ENCODE results near the gene CCDC88A.
"Not testable (repeated sequence)": the region's sequence is repeated elsewhere in the genome, so short reads cannot be mapped to it uniquely, and the experiment has no call there.

CCDC88A gene

DNA sequence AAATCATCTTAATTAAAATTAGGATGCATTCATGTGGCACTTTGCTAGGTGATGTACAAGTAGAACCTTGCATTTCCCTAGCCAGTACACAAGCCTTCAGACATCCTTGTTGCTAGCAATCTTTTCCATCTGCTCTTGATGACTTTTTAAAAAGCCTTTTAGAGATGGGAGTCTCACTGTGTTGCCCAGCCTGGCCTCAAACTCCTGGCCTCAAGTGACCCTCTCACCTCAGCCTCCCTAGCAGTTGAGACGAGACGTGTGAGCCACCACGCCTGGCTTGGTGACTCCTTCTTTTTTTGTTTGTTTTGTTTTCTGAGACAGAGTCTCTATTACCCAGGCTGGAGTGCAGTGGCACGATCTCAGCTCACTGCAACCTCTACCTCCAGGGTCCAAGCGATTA is 1.7 kb upstream of the CCDC88A start:
- DNase-seq (ENCODE audit: low read depth), result no peak

DNA sequence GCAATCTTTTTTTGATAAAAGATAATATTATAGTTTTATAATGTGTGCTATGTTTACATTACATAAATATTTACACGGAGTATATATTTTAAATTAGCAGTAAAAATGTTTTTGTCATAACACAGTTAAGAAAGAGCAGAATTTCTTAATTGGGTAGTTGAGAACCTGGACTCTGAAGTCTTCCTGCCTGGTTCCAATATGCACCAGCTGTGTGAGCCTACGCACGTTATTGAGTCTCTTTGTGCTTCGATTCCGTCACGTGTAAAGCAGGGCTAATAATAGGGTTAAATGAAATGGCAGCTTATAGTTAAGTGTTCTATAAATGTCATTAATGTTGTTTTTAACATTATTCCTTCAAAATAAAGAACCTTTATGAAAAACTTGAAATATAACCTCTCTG is 1.2 kb upstream of the CCDC88A start:
- no peak for DNase-seq (ENCODE audit: low read depth)

DNA sequence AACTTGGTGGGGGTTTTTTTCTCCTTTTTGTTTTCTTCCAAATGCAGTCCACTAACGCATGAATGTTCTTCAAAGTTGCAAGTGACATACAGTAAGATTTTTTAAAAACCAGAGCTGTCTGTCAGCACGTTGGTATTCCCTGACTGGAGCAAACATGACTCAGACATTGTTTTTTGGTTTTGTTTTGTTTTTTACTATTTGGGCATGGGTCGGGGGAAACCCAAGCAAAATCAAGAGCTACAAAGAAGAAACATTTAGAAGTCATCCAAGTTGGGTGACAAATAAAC is 726 bp upstream of the CCDC88A start:
- no peak for DNase-seq (ENCODE audit: low read depth)

DNA sequence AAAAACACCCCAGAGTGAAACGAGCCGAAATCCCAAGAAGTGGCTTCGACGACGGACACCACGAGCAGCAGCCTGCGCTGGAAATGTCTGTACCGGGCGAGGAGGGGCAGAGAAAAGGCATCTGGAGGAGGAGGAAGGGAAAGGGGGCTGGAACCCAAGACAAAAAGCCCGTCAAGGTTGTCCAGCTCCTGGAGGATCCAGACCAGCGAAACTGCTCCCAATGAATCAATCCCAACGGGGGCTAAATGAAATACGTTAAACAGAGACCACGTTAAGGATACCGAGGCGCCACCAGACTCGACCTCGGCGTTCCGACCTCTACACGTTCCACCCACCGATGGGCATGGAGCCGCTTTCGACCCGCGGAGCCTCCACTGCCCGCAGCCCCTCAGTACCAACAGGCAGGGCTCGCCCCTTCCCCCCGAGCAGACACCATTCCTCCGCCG is 400 bp downstream of the CCDC88A start:
- no peak for DNase-seq (ENCODE audit: low read depth)

DNA sequence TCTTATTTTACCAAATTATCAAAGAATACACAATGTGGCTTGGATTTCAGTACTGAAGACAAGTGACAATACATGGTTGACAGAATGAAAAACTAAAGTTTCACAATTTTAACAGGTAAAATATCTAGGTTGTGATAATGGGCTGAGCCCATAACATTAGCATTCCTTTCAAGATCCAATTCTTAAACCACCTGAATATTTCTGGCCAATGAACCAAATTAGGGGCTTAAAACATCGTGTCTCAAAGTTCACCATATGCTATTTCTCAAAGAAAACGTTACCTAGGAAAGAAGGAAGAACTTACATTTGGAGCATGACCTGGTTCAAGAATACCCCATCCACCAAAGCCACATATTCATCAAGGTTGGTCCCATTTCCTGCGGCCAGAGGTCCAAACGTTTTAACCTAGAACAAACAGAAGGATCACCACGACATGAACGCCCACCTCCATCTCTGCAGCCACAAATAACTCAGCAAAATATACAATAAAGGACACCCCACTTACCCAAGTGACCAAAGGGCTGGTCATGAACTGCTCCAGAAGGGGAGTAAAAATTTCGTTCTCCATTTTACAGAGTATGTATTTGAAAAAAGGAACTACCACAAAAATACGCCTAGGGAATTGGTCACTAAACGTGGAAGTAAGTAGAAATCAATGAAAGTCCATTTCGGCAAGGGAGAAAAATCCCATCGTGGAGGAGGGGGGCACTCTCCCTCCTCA is 984 bp downstream of the CCDC88A start:
- DNase-seq (ENCODE audit: low read depth), result no peak

DNA sequence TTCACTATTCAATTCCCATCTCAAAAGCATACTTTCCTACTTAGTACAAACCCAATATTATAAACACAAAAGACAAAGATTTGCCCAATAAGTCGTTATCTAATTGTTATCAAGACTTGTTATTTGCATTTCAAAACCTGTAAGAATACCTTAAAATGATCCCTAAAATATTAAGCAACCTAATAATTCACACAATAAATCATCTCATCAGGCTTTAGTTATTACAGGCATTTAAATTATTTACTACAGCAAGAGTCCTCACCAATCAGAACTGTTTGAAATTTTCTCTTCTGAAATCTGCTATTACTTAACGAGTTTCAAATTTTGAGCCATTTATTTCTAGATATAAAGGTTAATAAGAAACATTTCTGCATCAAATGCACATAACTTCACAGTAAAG is 1.6 kb downstream of the CCDC88A start:
- DNase-seq (ENCODE audit: low read depth), result no peak

DNA sequence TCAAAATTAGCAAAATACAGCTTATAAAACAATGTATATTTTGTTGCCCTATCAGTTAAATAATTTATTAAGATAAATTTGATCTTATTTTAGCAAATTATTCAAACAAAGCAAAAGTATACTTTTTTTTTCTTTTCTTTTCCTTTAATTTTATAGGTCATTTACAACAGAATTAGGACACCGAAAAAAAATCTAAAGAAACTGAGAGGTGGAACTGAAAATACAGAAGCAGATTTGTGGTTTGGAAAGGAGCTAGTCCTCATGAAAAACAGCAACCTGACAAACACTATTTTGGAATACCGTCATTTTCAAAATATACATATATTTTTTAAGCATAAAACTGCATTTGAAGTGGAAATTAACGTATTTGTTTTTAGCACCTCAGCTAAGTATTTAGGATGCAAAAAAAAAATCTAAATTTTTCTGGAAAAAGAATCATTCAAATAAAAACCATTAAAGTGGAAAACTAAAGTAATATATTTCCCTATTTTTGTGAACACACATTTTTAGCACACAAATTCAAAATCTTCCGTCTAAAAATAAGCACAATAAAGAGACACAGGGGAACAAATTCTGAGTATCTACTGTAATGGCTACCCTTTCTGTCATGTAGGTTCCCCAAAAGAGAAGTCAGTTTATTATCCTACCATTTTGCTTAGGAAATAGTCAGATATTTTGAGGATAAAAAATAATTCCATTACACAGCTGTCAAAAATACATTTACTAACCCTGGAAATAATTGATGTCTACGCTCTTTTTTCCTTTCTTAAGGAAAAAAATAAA is 2.7 kb downstream of the CCDC88A start:
- DNase-seq (ENCODE audit: low read depth), result no peak

DNA sequence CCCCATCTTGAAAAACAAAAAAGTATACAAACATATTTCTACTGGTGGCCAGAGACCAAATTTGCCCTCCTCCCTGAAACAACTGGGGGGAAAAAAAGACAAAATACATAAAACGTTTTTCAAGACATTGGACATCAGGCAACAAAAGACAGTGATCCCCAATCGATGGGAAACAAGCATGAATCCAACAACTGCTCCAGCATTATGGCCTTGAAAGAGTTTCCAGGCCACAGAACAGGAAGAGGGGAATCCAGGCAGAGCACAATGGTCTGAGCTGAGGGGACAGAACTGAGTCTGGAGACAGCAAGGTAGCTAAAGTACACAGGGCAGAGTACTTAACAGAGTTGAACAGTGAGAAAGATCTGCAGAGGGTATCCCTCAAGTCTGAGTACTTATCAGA is 4.4 kb downstream of the CCDC88A start:
- no peak for DNase-seq (ENCODE audit: low read depth)

DNA sequence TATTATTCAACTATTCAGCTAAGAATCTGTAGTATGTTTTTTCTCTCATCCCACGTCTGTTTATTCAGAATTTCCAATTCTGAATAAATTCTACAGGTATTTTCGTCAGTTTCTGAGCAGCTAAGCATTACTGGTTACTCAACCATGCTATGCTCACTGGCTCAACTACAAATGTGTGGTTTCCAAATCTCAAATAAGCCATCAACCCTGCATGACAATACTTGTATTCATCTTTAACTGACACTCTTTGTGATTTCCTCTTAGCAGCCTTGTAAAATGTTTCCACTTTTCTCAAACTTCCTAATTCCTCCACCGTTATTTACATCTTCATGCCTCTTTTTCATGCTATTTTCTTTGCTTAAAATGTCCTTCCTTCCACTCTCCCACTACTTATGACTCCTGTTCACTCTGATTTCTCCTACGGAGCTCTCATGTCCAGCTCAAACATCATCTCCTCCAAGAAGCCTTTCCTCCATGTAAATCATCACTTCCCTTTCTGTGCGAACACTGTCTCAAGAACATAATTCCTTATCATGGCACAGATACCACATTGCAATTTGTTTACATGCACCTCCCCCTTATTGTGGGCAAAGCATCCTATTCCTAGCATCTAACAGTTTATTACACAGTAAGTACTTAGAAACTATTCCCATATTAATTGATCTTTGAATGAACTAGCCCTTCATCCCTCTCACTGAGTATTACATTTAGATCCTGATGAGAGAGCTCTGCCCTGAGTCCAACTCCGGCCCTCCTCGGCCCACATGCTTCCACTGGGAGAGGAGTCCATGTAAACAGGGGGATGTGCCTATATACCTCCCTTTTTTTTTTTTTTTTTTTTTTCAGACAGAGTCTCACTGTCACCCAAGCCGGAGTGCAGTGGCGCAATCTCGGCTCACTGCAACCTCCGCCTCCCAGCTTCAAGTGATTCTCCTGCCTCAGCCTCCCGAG is 10.5 kb downstream of the CCDC88A start:
- no peak for DNase-seq (ENCODE audit: low read depth)

DNA sequence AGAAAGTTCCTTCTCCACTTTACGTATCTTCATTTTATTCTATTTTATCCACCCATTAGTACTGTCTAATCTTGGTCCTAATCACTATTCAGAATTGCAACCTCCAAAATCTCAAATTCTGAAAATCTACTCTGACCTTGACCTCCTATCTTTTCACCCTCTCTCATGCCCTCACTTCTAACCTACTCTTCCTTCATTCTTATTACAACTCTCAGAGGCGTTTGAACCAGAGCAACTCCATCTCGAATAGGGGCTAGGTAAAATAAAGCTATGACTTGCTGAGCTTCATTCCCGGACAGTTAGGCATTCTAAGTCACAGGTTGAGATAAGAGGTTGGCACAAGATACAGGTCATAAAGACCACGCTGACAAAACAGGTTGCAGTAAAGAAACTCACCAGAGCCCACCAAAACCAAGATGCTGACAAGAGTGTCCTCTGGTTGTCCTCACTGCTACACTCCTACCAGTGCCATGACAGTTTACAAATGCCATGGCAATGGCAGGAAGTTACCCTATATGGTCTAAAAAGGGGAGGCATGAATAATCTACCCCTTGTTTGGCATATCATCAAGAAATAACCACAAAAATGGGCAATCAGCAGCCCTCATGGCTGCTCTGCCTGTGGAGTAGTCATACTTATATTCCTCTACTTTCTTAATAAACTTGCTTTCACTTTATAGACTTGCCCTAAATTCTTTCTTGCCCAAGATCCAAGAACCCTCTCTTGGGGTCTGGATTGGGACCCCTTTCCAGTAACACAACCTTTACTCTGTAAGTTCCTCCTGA is 11.4 kb downstream of the CCDC88A start:
- no peak for DNase-seq (ENCODE audit: low read depth)

DNA sequence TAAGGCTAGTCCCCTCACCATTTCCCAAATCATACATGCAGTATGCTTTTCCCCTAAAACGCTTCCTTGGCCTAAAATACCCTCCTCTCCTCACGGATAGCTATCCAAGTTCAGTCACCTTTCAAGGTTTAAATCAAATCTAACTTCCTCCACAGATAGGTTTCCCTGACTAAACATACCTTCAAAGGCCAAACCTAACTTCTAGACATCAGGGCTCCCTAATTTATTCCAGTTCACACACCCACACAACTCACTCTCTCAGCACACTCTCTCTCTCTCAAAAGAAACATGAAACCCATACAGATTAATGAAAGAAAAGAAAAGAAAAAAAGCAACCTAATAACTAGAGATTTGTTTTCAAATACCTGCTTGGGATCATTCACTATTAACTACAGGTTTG is 14.5 kb downstream of the CCDC88A start:
- no peak for DNase-seq (ENCODE audit: low read depth)

DNA sequence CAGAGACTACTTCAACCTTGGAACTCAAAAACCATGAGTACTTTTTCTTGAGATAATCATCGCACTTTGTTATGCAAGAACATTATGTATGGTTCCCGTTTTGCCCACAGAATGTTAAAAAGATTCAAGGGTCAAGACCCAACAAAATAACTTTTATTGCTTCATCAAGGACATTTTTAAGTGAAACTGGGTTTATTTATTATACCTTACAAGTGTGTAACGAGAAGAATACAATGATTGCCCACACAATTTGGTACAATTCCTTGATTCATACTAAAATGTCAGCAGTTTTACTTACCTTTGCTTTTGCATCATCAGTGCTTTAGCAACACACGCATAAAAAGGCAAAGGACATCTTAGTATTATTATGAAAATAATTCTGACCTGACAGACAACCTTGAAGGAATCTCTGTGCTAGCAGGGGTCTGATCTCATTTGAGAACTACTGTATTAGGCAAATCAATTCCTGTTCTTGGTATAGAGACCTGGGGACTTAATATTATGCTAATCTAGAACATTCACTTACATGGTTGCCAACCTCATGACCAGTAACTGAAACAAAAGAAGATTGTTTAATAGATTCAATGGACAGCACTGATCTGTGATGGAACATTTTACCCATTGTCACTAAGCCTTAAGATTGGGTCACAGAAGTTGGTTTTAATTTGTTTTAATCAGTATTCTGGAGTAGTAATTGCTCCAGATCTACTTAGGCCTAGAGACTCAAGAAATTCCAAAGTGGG is 16.2 kb downstream of the CCDC88A start:
- DNase-seq (ENCODE audit: low read depth), result no peak

DNA sequence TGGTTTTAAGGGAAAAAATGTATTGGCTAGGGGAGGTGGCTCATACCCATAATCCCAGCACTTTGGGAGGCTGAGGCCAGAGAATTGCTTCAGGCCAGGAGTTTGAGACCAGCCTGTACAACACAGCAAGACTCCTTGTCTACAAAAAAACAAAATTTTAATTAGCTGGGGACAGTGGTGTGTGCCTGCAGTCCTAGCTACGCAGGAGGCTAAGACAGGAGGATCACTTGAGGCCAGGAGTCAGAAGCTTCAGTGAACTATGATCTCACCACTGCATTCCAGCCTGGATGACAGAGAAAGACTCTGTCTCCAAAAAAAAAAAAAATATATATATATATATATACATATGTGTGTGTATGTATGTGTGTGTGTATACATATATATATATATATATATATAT is 18.5 kb downstream of the CCDC88A start:
- no peak for DNase-seq (ENCODE audit: low read depth)

DNA sequence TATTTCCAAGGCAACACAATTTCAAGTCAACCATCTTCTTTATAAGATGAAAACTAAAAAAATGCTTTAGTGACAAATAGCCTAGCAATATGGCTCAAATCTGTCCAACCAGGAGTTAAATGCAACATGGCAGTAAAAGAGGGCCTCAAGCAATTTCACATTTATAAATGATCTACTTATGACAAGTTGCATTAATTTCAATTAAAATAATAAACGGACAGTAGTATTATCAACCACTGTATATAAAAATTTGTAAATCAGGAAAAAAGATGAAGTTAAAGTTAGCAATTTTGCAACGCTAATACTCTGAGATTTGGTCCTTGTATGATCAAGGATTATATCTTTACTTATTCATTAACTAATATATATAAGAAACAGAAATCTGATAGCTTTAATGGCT is 19.3 kb downstream of the CCDC88A start:
- DNase-seq (ENCODE audit: low read depth), result no peak

DNA sequence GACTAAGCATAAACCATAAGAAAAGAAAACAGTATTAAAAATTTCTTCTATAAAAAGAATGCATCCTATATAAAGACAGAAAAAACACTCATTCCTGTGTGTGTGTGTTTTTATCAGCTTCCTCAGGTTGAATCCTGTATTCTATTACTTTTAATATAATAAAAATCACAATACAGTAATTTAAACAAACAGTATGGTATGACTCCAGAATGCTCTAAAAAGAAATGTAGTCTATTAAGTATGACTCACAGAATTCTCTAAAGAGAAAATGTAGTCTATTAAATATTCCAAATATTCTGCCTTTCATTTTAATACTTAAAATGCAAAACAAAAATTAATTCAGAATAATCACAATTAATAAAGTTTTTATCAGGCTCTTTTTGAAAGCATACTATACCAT is 19.8 kb downstream of the CCDC88A start:
- no peak for DNase-seq (ENCODE audit: low read depth)

DNA sequence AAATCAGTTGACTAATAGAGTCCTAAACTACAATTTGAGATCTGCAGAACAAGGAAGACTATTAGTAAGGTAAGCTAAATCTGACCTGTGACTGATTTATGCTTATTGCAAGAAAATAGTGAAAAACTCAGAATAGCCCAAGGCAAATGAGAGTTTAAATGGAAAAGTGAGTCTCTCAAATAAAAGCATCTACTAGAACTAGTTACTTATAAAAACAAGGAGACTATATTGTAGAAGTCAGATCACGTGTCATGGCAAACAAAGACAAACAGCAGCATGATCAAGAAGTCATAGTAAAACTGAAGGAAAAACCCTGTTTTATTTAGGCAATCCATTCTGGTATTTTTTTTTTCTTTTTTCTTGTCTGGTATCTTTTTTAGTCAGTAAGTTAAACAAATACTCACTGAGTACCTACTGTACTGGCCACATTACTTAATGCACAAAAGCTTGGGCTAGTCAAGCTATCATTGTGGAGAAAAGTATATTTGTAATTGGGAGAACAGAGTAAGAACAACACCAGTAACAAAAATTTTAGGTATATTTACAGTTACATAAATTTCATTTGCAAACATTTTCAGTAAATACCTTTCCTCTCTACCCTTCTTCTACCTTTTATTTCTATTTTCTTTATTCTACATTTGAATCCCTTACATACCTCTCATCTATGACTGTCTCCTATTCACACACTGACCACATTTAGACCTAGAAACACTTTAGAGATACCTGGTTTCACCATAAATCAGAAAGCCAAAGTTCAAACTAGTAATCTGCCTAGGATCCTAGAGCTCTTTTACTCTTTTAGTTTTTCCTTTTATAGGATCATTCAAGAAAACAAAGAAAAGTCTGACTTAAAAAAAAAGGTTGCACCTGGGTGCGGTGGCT is 23.7 kb downstream of the CCDC88A start:
- DNase-seq (ENCODE audit: low read depth), result no peak

DNA sequence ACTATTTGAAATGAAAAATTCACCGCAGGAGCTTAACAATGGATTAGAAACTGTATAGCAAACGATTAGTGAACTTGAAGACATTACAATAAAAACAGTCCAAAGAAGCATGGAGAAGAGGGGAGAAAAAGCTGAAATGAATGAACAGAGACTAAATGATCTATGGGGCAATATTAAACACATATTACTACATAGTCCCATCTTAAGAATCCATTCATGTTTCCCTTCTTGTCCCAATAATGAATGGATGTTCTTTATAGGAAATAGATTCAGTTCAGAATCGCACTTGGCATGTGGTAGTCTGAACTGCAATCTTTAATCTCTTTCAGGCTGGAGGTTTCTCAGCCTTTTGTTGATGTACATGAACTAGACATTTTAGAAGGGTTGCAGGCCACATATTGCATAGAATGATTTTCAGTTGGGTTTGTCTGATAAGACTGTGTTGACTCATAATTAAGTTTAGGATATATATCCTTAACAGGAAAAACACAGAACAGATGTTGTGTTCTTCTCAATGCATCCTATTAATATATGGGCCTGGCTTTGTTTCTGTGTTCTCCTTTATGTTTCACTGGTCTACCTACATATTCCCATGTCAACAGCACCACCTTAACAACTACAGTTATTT is 27.9 kb downstream of the CCDC88A start:
- DNase-seq (ENCODE audit: low read depth), result no peak

DNA sequence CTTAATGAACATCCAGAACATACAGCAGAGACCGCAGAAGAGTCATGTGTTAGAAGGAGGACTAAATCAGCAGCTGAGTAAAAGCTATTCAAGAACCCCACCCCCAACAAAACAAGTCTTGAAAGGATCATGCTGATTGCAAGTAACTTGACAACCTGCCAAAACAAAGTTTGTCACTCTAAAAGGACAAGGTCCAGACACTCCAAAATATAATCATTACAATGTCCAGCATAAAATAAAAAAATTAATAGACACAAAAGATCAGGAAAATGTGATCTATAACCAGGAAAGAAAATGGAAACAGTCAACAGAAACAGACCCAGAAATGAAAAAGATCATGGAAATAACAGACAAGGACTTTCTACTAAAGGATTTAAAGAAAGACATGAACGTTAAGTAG is 28.5 kb downstream of the CCDC88A start:
- no peak for DNase-seq (ENCODE audit: low read depth)

DNA sequence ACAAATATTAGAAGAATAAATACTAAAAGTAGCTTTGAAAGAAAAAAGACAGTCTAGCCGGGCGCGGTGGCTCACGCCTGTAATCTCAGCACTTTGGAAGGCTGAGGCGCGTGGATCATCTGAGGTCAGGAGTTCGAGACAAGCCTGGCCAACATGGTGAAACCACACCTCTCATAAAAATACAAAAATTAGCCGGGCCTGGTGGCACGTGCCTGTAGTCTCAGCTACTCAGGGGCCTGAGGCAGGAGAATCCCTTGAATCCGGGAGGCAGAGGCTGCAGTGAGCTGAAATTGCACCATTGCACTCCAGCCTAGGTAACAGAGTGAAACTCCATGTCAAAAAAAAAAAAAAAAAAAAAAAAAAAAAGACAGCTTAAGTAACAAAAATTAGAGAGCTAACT is 34.1 kb downstream of the CCDC88A start:
- DNase-seq (ENCODE audit: low read depth), result not testable (repeated sequence)

DNA sequence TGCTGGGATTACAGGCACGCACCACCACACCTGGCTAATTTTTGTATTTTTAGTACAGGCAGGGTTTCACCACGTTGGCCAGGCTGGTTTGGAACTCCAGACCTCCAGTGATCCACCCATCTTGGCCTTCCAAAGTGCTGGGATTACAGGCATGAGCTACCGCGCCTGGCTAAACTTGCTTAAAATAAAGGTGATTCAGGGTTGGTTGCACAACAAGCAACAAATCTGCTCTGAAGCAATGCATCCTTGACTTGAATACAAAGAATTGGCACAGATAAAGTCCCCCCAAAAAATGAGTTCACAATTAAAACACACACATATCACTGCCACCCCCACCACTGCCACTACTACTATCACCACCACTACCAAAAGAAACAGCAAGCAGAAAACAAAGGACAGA is 34.9 kb downstream of the CCDC88A start:
- DNase-seq (ENCODE audit: low read depth), result no peak
